ENCODE data around the gene ELOVL3. TPM values are rescaled to one million over a fixed set of nuclear protein-coding genes. Genes with fewer than 3 reads are reported as not detected.
"Not testable (repeated sequence)": the region's sequence is repeated elsewhere in the genome, so short reads cannot be mapped to it uniquely, and the experiment has no call there.

The ELOVL3 gene, protein sequence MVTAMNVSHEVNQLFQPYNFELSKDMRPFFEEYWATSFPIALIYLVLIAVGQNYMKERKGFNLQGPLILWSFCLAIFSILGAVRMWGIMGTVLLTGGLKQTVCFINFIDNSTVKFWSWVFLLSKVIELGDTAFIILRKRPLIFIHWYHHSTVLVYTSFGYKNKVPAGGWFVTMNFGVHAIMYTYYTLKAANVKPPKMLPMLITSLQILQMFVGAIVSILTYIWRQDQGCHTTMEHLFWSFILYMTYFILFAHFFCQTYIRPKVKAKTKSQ
- total RNA-seq: 0.27 to 0.44 TPM (median 0.43 TPM) in 3 replicates

DNA sequence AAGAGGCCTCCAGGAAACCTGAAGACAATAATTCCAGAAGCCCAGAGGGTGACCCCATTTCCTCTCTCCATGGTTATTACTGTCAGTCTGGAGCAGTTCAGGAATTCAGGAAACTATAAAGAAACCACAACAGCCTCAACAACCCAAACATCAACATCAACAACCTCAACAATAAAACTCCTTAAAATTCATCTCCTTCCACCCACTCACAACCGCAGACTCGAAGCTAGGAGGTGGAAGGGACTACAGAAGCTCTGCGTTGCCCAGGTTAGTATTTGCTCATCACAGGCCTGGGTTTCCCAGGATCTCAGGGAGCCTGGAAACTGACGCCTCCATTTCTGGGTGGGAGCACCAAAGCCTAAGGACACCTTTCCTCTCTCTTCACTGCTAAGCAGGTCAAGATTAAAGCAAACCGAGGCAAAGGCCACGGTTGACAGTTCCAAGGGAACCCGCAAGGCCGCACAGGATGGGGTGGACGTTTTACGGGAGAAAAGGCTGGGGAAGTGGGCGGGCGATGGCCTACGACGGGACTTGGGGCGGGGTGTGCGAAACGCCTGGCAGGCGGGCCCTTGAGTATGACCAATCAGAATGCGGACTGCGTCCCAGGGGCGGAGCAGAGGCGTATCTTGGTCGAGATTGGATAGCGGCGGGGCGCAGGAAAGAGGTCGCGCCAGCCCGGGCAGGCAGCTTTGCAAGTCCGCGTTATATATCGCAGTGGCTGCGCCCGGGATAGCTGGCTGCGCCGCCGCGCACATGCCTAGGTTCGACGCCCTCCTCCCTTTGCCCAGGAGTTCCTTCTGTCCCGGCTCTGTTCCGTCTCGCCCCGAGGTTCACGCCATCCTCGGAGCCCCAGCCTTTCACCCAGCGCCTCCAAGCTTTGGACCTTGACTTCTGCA is at the start of gene ELOVL3:
ELOVL3 (plus strand) TSS at position 654 of the 896 bp plus-strand sequence. CDS start 250 bp downstream, outside the sequence.
- TF ChIP-seq, protein P1, sequence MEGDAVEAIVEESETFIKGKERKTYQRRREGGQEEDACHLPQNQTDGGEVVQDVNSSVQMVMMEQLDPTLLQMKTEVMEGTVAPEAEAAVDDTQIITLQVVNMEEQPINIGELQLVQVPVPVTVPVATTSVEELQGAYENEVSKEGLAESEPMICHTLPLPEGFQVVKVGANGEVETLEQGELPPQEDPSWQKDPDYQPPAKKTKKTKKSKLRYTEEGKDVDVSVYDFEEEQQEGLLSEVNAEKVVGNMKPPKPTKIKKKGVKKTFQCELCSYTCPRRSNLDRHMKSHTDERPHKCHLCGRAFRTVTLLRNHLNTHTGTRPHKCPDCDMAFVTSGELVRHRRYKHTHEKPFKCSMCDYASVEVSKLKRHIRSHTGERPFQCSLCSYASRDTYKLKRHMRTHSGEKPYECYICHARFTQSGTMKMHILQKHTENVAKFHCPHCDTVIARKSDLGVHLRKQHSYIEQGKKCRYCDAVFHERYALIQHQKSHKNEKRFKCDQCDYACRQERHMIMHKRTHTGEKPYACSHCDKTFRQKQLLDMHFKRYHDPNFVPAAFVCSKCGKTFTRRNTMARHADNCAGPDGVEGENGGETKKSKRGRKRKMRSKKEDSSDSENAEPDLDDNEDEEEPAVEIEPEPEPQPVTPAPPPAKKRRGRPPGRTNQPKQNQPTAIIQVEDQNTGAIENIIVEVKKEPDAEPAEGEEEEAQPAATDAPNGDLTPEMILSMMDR (IDR thresholded peaks at IDR 0.05; ENCODE audit: unreplicated experiment): no peak
- Mint-ChIP-seq H3K4me3 (peak within 1 kb of the TSS; percentile 69), H3K4me1 (peaks cover 17% of the 10 kb centered on the region), H3K9me3 (no peaks in the 10 kb centered on the region), H3K36me3 (no peaks in the 10 kb centered on the region), H3K27me3 (ENCODE audit: low read depth) (peaks cover 72% of the 10 kb centered on the region), H3K27ac (peak within 1 kb of the TSS; percentile 85)
- peak; percentile 79 to 90 for DNase-seq (ENCODE audit: low spot score in 2 of 2, unreplicated experiment in 2 of 2)

DNA sequence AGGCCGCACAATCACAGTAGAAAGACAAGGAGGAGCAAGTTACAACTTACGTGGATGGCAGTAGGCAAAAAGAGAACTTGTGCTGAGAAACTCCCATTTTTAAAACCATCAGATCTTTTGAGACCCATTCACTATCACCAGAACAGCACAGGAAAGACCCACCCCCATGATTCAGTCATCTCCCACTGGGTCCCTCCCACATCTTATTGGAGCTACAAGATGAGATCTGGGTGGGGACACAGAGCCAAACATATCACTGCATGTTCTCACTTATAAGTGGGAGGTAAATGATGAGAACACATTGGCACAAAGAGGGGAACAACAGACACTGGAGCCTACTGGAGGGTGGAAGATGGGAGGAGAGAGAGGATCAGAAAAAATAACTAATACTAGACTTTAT is 41.5 kb upstream of the ELOVL3 start:
- H3K36me3 Mint-ChIP-seq: no peaks in the 10 kb centered on the region
- peaks cover 22% of the 10 kb centered on the region for H3K9me3 Mint-ChIP-seq
- H3K4me1 Mint-ChIP-seq: no peaks in the 10 kb centered on the region
- no peak overlapping the region for H3K27ac Mint-ChIP-seq
- TF ChIP-seq, protein P1 (IDR thresholded peaks at IDR 0.05; ENCODE audit: unreplicated experiment): no peak
- H3K27me3 Mint-ChIP-seq (ENCODE audit: low read depth): peaks cover 7% of the 10 kb centered on the region
- H3K4me3 Mint-ChIP-seq: no peak overlapping the region
- no peak for DNase-seq (ENCODE audit: low spot score in 2 of 2, unreplicated experiment in 2 of 2)

DNA sequence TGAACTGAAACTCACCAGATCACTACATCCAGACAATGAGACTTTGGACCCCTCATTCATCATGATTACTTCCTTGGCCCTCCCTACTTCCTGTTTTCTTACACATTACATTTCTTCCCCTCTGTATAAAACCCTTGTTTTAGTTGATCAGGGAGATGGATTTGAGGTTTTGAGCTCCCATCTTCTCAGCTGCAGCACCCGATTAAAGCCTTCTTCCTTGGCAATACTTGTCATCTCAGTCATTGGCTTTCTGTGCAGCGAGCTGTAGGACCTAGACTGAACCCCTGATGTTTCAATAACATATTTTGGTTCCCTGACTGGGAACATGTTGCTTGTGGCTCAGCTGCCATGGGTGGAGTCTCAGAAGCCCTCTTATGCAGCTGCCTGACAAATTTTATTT is 40.8 kb upstream of the ELOVL3 start:
- no peak for DNase-seq (ENCODE audit: low spot score in 2 of 2, unreplicated experiment in 2 of 2)
- TF ChIP-seq, protein P1 (IDR thresholded peaks at IDR 0.05; ENCODE audit: unreplicated experiment): no peak
- H3K4me1 Mint-ChIP-seq: no peaks in the 10 kb centered on the region
- H3K27me3 Mint-ChIP-seq (ENCODE audit: low read depth): peaks cover 7% of the 10 kb centered on the region
- peaks cover 22% of the 10 kb centered on the region for H3K9me3 Mint-ChIP-seq
- H3K36me3 Mint-ChIP-seq: no peaks in the 10 kb centered on the region
- H3K4me3 Mint-ChIP-seq: no peak overlapping the region
- no peak overlapping the region for H3K27ac Mint-ChIP-seq

DNA sequence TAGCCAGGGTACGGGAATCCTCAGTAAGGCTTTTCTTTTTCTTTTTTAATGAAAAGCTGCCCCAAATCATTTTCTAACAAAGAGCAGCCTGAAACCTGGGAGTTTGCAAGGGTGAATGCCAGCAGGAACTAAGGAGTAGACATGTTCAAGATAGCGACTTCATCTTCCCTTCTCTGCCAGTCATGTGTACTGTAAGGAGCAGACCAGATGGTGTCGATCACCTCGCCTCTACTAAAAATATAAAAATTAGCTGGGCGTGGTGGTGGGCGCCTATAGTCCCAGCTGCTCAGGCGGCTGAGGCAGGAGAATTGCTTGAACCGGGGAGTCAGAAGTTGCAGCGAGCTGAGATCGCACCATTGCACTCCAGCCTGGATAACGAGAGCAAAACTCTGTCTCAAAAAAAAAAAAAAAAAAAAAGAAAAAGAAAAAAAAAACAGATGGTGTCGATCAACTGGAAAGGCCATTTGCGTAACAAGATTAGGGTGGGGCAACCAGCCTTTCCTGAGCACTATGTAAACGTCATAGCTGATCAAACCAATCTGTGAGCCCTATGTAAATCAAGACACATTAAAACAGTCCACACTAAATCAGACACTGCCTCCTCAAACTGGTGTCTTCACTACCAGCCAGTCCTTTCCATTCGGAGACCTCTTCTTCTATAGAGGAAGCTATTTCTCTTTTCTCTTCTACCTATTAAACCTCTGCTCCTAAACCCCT is 40.1 kb upstream of the ELOVL3 start:
- peaks cover 22% of the 10 kb centered on the region for H3K9me3 Mint-ChIP-seq
- no peaks in the 10 kb centered on the region for H3K36me3 Mint-ChIP-seq
- DNase-seq (ENCODE audit: low spot score in 2 of 2, unreplicated experiment in 2 of 2): no peak
- TF ChIP-seq, protein P1 (IDR thresholded peaks at IDR 0.05; ENCODE audit: unreplicated experiment): no peak
- H3K4me3 Mint-ChIP-seq: no peak overlapping the region
- no peak overlapping the region for H3K27ac Mint-ChIP-seq
- H3K27me3 Mint-ChIP-seq (ENCODE audit: low read depth): peaks cover 5% of the 10 kb centered on the region
- H3K4me1 Mint-ChIP-seq: no peaks in the 10 kb centered on the region

DNA sequence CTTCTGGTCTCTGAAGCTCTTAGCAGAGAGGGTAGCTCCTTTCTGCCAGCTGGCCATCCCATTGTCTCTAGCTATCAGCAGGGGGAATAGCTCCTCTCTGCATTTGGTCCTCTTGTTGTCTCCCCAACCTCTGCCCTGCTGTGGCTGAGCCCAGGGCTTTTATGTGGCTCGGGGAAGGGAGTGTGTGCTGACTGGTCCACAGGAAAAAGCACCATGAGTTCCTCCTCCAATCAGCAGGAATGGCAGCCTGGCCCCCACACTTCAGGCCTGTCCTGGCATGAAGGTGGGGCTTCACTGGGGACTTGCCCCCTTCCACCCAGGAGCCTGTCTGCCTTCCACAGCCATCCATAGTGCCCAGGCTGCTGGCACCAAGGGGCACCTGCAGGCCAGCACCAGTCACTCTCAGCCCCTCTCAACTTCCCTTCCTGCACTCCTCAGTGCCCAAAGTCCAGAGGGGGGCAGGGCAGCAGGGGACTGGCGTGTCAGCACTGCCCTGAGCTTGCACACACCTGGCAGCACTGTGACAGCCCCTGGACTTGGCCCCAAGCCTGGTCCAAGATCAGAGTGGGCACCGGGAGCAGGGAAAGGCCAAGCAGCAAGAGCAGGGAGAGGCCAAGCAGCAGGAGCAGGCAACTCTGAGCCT is 37.7 kb upstream of the ELOVL3 start:
- peaks cover 2% of the 10 kb centered on the region for H3K27me3 Mint-ChIP-seq (ENCODE audit: low read depth)
- DNase-seq (ENCODE audit: low spot score in 2 of 2, unreplicated experiment in 2 of 2): no peak
- H3K4me1 Mint-ChIP-seq: no peaks in the 10 kb centered on the region
- no peak overlapping the region for H3K4me3 Mint-ChIP-seq
- peaks cover 42% of the 10 kb centered on the region for H3K9me3 Mint-ChIP-seq
- TF ChIP-seq, protein P1 (IDR thresholded peaks at IDR 0.05; ENCODE audit: unreplicated experiment): no peak
- no peak overlapping the region for H3K27ac Mint-ChIP-seq
- no peaks in the 10 kb centered on the region for H3K36me3 Mint-ChIP-seq

DNA sequence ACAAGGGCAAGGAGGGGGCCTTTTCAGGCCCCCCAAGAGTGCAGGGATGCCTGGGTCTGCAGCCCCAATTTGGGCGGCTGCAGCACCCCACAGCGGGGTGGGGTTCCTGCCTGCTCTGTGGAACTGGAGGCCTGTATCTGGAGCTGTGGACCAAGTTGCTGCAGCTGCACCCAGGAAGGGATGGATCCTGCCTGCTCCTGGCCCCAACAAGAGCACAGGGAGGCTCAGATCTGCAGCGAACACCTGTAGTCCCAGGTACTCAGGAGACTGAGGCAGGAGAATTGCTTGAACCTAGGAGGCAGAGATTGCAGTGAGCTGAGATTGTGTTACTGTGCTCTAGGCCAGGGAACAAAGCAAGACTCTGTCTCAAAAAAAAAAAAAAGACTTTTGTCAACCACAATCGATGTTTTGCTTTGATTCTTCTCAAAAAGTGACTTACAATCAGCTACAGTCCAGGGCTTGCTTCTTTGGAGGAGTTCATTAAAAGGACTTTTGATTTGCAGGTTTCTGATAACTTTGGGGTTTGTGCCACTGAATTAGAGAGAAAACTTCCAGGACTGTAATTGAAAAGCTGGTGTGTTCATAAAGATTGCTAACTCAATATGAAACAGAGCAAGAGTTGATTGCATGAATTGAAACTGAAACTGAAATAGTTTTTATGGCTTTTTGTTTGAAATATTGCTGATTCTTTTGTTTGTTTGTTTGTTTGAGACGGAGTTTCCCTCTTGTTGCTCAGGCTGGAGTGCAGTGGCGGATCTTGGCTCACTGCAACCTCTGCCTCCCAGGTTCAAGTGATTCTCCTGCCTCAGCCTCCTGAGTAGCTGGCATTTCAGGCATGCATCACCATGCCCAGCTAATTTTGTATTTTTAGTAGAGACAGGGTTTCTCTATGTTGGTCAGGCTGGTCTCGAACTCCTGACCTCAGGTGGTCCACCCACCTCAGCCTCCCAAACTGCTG is 36.9 kb upstream of the ELOVL3 start:
- H3K36me3 Mint-ChIP-seq; H3K27ac Mint-ChIP-seq; H3K4me3 Mint-ChIP-seq; H3K4me1 Mint-ChIP-seq; H3K27me3 Mint-ChIP-seq (ENCODE audit: low read depth); DNase-seq (ENCODE audit: low spot score in 2 of 2, unreplicated experiment in 2 of 2): not testable (repeated sequence)
- H3K9me3 Mint-ChIP-seq: peaks cover 41% of the 10 kb centered on the region
